ENCODE measurements around the gene NCOA5. TPM values are rescaled to one million over a fixed set of nuclear protein-coding genes. Genes with fewer than 3 reads are reported as not detected.

The NCOA5 gene
- total RNA-seq = 10 to 100 TPM; 27.3 to 33.2 (median 29.2) TPM
- polyA plus RNA-seq = 10 to 100 TPM; 14.3 to 22.3 (median 16.6) TPM
- long read RNA-seq, donor 1, transcript NCOA5-201 (8 exons, 3,220 nt) = major isoform, 6 of 14 reads
- long read RNA-seq, donor 1, partial matches to known transcripts = 0 of 14 reads
- long read RNA-seq, donor 1, other reads (novel, unspliced or antisense) = 8 of 14 reads
- long read RNA-seq, donor 2, transcript NCOA5-201 (8 exons, 3,220 nt) = major isoform, 6 of 11 reads
- long read RNA-seq, donor 2, partial matches to known transcripts = 5 of 11 reads
- long read RNA-seq, donor 2, other reads (novel, unspliced or antisense) = 0 of 11 reads

GRCh38 chr20:46089417-46090388 lies at the start of gene NCOA5:
TSS of gene NCOA5 (minus strand) at chr20:46089962. CDS start at chr20:46079424, 10,538 bp downstream.
- Histone ChIP-seq H3K4me1 (peaks cover 38 to 54% (median 51%) of the 10 kb centered on the region in 6 donors), H3K36me3 (peaks cover 0 to 5% (median 0%) of the 10 kb centered on the region in 6 donors), H3K9me3 (no peaks in the 10 kb centered on the region), H3K27ac (peak within 1 kb of the TSS; percentile 96 to 99 (median 99)), H3K4me3 (peak within 1 kb of the TSS; percentile 66 to 94 (median 74)), H3K27me3 (replicated peaks in 1 of 7) (no peaks in the 10 kb centered on the region)
- peak; percentile 98 for DNase-seq
- intact Hi-C loops (cut with DNase I; ENCODE audit: low total_unique reads) = loop anchor here (10.0 kb wide), 1 partner anchor 65 kb away; the partner anchor contains the start of gene SLC12A5
- peak; percentile 98 to 99 (median 98) for TF ChIP-seq POLR2AphosphoS5 (IDR thresholded peaks at IDR 0.05)
- peak in 6 of 11 experiments; percentile 15 to 45 (median 41) for TF ChIP-seq CTCF (IDR thresholded peaks at IDR 0.05 in 8 of 11, conservative IDR thresholded peaks at IDR 0.05 in 3 of 11)
- peak; percentile 68 to 74 (median 72) for TF ChIP-seq POLR2A (IDR thresholded peaks at IDR 0.05)
- WGBS, 5 donors = 0% methylated on average over 20 to 100 of the region's 100 CpGs

- DNase-seq = no peak
- TF ChIP-seq CTCF (IDR thresholded peaks at IDR 0.05 in 8 of 11, conservative IDR thresholded peaks at IDR 0.05 in 3 of 11) (no peak), POLR2AphosphoS5 (IDR thresholded peaks at IDR 0.05) (no peak), POLR2A (IDR thresholded peaks at IDR 0.05) (no peak)
Measured at GRCh38 chr20:46139266-46139889, 49.6 kb upstream of the NCOA5 start.

GRCh38 chr20:46137816-46138215 lies 48.1 kb upstream of the NCOA5 start:
- no peak overlapping the region for H3K27ac ChIP-seq
- intact Hi-C loops (cut with DNase I; ENCODE audit: low total_unique reads) = no loop called here
- H3K4me1 ChIP-seq = peaks cover 0 to 5% (median 3%) of the 10 kb centered on the region in 6 donors
- H3K9me3 ChIP-seq = no peaks in the 10 kb centered on the region
- no peak overlapping the region for H3K4me3 ChIP-seq
- DNase-seq = no peak
- H3K27me3 ChIP-seq (replicated peaks in 1 of 7) = peaks cover 0 to 88% (median 29%) of the 10 kb centered on the region in 7 donors
- 61 to 83% (median 71%) methylated on average over 5 of the region's 5 CpGs for WGBS, 5 donors
- no peaks in the 10 kb centered on the region for H3K36me3 ChIP-seq
- TF ChIP-seq CTCF (IDR thresholded peaks at IDR 0.05 in 8 of 11, conservative IDR thresholded peaks at IDR 0.05 in 3 of 11) = no peak
- TF ChIP-seq POLR2A (IDR thresholded peaks at IDR 0.05) = no peak
- no peak for TF ChIP-seq POLR2AphosphoS5 (IDR thresholded peaks at IDR 0.05)

More at GRCh38 chr20:46139266-46139889, 49.6 kb upstream of the NCOA5 start:
- Histone ChIP-seq H3K9me3 (no peaks in the 10 kb centered on the region), H3K27ac (no peak overlapping the region), H3K27me3 (replicated peaks in 1 of 7) (peaks cover 0 to 72% (median 25%) of the 10 kb centered on the region in 7 donors), H3K4me3 (no peak overlapping the region), H3K36me3 (no peaks in the 10 kb centered on the region), H3K4me1 (no peaks in the 10 kb centered on the region)
- intact Hi-C loops (cut with DNase I; ENCODE audit: low total_unique reads) = no loop called here
- WGBS, 5 donors = 45 to 65% (median 61%) methylated on average over 6 to 8 of the region's 8 CpGs
